Measurements from ENCODE around the gene TIPIN.
"Not testable (repeated sequence)": the region's sequence is repeated elsewhere in the genome, so short reads cannot be mapped to it uniquely, and the experiment has no call there.

TIPIN gene, protein sequence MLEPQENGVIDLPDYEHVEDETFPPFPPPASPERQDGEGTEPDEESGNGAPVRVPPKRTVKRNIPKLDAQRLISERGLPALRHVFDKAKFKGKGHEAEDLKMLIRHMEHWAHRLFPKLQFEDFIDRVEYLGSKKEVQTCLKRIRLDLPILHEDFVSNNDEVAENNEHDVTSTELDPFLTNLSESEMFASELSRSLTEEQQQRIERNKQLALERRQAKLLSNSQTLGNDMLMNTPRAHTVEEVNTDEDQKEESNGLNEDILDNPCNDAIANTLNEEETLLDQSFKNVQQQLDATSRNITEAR

DNA sequence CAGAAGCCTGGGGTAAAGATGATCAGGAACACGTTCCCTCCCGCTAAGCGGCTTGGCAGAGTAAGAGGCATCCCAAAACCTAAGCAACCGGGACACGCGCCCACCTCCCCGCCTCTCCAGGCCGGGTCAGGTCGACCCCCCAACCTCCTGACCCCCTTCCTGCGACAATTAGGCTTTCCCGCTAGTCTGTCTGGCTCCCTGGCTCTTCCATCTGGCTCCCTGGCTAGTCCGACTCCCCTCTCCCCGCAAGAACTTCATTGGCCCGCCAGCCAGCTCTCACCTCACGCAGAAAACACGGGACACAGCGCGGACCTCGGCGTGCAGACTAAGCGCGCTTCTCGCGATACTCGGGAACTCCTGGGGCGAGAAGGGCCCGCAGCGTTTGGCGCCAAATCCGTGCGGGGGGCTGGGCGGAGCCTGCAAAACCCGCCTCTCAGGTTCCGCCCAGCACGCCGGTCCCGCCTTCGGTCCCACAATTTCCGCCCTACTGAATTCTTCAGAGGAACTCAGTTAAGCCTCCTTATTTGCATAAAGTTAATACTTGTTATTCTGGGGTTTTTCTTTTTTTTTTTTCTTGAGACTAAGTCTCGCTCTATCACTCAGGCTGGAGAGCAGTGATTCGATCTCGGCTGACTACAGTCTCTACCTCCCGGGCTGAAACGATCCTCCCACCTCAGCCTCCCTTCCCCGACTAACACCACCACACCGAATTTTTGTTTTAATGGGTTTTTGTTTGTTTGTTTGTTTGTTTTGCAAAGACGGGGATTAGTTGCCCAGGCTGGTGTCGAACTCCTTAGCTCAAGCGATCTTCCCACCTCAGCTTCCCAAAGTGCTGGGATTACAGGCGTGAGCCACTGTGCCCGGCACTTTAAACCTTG lies at the start of gene TIPIN:
TIPIN (minus strand) TSS at position 327 of the 878 bp plus-strand sequence. CDS start 3,738 bp downstream, outside the sequence.
- peak; percentile 97 for DNase-seq

DNA sequence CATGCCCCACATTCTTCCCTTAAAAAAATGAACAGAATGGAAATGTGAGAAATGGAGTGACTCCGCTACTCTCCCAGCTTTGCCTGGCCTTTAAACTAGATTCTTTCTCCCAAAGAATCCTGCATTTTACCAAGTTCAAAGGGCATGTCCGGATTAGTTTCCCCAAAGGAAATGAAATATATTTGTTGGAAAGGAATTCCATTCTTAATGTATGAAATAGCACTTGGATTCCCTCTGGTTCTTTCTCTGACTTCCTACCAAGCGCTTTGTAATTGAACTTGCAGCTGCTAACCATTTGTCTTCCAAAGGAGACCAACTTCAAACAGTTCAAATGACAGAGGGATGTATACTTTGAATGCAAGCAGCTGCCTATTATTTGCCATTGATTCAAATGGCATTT lies 49.1 kb upstream of the TIPIN start:
- no peak for DNase-seq

DNA sequence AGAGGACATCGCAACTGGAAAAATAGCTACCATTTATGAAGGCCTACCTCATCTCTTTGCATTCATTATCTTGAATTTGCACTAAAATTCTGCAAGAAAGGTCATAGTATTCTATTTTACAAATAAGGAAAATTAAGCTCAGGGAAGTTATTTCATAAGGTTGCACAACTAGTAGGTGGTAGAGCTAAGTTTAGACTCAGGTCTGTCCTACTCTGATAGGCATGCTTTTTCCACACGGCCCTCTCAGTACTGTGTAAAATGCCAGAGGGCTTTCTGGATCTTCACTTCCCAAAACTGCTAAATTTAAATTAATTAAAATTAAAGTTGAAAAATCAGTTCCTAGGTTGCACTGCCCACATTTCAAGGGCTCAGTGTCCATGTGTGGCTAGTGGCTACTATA lies 48.5 kb upstream of the TIPIN start:
- DNase-seq: no peak

DNA sequence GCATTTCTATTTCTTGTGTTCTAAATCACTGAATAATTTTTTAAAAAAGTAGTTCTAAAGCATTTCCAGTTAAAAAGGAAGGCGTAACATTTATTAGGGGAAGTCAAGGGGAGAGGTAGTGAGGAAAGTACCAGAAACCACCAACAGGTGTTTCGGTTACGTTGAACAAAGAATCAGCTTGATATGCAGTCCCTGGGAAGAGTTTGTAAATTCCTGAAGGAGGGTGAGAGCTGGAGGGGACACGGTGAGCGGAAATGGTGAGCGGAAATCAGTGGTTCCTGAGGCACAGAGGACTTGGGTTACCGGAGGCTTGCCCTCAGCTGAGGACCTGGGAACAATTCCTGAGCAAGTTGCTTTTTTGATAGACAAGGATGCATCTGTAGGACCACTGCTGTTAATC lies 48.0 kb upstream of the TIPIN start:
- DNase-seq: no peak

DNA sequence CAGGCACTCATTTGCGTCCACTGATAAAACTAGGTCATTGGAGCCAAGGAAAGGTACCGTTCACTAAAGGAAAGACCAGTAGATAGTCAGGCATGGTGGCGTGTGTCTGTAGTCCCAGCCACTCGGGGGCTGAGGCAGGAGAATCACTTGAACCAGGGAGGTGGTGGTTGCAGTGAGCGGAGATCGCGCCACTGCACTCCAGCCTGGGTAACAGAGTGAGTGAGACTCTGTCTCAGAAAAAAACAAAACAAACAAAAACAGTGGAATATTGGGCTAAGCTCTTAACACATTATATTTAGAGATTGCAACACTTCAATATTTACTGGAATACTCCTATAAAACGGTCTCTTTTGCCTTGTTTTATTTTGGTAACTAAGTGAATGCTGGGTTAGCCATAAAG lies 47.6 kb upstream of the TIPIN start:
- DNase-seq: no peak

DNA sequence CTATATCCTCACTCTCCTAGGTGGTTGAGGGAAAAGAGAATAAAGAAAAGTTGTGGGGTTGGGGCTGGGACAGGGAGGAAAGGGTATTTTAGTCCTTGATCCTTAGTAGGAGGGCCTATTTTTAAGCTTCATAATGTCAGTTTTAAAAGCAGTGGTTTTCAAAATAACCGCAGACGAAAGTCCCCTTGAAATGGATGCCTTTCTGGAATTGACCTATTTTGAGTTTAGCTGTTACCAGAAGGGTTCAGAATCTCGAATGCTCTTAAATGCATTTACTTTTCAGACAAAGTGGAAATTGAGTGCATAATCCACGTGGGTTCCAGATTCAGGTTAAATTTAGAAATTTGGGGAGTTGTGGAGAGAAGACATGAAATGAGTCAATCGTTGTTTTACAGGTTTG lies 46.8 kb upstream of the TIPIN start:
- DNase-seq: no peak

DNA sequence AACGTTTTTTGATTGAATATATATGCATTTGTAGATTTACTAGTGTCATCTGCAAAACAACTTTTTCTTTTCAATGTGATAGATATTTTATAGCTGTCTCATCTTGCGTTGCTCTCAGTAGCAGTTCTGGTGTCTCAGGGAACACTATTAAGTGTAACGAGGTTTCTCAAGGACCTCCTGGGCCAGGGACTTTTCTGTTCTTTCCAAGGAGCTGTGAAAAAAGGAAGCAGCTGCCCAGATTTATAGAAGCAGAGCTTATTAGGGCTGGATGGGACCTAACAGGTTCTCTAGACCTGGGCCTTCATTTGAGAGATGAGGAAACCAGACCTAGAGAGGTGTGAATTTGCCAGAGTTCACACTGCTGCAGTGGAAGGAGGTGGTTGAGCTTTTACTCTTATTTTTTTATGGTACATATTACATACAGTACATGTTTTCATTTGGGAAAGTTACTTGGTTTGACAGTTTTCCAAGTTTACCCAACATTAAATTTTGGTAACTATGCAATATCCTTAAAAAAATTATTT lies 46.3 kb upstream of the TIPIN start:
- DNase-seq: no peak

DNA sequence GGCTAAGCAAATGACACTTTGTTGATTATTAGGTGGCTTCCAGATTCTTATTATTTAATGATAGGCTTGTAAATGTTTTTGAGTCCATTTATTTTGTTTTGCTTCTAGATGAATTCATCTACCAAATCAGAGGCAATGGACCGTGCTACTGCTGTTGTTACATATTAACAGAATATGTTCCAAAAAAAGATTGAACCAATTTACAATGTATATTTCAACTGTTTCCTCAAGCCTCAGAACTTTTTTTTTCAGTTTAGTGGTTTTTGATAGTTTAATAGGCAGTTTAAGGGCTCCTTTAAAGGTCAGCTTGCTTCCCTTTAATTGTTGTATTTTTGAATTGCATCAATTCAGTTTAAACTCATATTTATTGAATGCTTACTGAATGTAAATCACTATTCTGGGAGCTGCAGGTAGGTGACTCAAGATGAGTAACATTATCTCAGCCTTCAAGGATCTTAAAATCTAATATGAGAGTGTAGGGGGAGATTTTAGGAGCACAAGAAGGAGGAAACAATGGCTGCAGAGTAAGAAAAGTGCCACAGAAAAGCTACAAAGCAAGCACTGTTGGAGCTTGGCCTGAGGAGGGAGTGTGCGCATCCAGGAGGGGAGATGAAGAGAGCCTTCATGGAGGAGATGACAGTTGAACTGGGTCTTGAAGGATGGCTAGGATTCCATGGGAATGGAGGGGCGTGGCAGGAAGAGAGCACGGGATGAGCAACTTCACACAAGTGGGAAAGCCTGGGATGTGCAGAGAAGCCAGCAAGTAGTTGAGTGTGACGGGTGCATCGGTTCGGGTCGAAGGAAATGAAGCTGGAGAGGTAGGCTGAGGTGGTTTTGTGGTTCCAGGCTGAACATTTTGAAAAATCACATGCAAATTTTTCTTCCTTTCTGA lies 44.9 kb upstream of the TIPIN start:
- DNase-seq: no peak

DNA sequence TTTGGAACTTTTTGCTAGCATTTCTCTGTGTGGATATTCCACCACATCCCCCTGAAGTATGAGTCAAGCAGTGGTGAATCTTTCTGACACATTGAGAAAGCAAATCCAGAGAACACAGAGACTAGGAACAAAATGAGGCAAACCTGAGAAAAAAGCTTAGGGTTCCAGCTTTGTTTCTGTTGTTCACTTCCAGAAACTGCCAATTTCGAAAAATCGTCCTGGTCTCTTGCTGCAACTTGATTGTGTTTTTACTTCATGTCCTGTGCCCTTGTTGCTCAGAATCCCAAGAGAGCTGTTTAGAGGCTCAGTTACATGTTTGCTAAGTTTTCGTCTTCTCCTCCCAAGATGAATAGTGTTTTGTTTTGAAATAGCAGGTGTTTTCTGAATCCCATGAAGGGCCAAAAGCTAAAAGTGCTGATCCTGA lies 43.9 kb upstream of the TIPIN start:
- no peak for DNase-seq

DNA sequence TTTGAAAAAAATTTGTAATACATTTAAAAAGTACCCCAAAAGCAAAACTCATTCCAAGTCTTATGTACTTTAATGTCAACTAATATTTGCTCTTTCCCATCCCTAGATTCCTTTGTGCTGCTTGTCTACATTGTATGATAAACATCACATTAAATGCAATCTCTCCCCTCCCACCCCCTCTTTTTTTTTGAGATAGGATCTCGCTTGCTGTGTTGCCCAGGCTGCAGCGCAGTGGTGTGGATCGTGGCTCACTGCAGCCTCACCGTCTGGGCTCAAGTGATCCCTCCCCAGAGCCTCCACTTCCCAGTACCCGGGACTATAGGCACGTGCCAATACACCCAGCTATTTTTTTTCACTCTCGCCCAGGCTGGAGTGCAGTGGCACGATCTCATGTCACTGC lies 42.8 kb upstream of the TIPIN start:
- no peak for DNase-seq

DNA sequence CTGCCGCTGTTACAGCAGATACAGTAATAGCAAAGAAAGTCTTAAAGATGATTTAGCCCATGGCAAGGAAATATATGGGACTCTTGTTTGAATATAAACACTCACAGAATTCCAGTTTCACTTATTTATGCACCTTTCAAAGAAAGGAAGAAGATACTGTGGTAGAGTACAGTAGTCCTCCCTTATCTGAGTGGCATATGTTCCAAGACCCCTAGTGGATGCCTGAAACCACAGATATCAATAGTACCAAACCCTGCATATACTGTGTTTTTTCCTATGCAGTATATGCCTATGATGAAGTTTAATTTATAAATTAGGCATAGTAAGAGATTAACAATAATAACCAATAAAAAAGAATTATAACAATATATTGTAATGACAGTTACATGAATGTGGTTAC lies 38.4 kb upstream of the TIPIN start:
- DNase-seq: no peak

DNA sequence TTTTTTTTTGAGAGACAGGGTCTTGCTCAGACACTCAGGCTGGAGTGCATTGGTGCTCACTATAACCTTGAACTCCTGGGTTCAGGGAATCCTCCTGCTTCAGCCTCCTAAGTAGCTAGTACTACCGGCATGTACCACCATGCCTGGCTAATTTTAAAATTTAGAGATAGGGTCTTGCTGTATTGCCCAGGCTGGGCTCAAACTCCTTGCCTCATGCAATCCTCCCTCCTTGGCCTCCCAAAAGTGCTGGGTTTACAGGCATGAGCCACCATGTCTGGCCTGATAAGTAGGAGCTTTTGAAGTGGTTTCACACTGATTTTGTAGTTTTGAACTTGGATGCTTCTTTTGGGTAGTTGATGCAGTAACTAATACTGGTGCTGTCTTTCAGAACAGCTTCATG lies 38.0 kb upstream of the TIPIN start:
- no peak for DNase-seq

DNA sequence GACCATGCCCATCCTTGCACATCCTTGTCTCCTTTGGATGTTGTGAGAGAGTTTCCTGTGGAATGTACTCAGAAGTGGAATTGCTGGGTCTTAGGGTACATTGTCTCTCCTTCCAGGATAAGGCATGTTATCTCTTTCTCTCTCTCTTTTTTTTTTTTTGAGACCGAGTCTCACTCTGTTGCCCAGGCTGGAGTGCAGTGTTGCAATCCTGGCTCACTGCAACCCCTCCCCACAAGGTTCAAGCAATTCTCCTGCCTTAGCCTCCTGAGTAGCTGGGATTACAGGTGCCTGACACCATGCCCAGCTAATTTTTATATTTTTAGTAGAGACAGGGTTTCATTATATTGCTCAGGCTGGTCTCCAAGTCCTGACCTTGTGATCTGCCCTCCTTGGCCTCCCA lies 36.6 kb upstream of the TIPIN start:
- DNase-seq: not testable (repeated sequence)

DNA sequence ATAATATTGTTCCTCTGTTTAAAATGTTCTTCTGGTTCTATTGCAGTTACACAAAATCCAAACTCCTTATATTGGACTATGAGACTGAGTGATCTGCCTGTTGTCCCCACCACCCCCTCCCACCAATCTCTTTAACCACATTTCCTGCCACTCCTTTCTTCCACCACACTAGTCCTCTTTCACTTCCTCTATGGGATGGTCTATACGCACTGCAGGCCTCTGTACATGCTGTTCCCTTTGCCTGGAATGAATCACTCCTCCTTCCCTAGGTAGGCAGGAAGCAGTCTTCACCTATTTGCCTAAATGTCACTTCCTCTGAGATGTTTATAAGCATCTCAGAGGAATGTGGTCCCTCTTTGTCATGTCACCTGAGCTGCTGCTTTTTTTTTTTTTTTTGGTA lies 34.2 kb upstream of the TIPIN start:
- DNase-seq: no peak

DNA sequence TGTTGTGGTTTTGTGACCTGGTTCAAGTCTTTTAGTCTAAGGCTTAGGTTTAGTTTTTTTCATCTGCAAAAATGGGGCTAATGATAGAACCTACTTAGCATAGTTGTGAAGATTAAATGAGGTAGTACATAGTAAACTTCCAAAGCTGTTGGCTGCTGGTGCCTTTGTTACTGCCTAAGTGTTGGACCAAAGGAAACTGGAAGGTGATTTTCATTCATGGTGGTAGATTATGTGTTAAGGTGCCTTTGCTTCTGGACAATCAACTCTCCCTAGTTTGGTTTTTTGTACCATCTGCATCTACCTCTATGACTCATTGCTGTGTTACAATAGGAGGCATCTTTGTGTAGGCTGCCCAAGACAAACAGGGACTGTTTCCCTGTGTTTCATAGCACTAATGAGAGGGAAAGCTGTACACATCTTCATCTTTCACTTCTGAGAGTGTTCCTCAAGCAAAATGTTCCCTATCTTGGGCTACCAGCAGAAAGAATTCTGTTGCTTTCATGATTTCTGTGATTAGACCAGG lies 33.4 kb upstream of the TIPIN start:
- DNase-seq: no peak

DNA sequence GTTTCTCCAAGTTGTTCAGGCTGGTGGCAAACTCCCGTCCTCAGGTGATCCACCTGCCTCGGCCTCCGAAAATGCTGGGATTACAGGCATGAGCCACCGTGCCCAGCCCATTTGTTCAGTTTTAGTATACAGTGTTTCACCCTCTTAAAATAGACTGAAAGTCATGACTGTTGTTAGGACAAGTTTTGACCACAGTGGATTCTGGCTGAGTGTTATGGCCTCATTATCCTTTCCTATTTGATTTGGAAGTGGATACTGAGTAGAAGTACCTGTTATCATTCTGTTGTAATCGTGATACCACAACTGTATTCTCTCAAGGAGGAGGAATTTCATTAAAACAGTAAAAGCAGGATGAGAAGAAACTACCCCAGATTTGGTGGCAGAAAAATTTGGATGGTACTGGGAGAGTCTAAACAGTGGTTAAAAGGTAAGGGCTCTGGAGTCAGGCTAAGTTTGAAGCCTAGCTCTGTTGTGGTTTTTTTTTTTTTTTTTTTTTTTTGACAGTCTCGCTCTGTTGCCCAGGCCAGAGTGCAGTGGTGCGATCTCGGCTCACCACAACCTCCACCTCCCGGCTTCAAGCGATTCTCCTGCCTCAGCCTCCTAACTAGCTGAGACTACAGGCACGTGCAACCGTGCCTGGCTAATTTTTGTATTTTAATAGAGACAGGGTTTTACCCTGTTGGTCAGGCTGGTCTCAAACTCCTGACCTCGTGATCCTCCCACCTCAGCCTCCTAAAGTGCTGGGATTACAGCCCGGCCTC lies 32.8 kb upstream of the TIPIN start:
- no peak for DNase-seq

DNA sequence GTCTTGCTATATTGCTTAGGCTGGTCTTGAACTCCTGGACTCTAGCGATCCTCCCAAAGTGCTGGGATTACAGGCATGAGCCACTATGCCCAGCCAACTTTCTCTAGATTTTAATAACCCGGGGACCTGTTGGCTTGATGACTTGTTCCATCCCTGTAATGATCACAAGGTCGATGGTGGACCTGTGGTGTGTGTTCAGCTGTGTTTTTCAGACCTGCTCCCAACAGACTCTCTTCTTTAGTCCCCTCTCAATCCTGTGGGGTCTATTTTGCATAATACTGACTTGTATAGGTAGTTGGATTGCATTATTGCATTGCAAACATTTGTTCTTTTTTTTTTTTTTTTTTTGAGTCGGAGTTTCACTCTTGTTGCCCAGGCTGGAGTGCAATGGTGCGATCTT lies 32.1 kb upstream of the TIPIN start:
- DNase-seq: no peak

DNA sequence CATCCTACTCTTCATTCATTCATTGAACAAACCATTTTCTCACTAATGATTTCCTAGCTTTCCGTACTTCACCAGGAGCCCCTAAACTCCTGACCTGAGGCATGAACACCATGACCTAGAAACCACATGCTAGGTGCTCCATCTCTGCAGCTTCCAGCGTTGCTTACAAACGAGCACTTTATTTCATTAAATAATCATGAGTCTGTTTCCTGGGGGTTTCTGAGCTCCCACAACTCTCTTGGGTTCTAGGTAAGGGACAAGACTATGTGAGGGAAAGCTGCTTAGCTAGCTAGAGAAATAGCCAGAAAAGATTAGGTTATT lies 31.5 kb upstream of the TIPIN start:
- DNase-seq: no peak

DNA sequence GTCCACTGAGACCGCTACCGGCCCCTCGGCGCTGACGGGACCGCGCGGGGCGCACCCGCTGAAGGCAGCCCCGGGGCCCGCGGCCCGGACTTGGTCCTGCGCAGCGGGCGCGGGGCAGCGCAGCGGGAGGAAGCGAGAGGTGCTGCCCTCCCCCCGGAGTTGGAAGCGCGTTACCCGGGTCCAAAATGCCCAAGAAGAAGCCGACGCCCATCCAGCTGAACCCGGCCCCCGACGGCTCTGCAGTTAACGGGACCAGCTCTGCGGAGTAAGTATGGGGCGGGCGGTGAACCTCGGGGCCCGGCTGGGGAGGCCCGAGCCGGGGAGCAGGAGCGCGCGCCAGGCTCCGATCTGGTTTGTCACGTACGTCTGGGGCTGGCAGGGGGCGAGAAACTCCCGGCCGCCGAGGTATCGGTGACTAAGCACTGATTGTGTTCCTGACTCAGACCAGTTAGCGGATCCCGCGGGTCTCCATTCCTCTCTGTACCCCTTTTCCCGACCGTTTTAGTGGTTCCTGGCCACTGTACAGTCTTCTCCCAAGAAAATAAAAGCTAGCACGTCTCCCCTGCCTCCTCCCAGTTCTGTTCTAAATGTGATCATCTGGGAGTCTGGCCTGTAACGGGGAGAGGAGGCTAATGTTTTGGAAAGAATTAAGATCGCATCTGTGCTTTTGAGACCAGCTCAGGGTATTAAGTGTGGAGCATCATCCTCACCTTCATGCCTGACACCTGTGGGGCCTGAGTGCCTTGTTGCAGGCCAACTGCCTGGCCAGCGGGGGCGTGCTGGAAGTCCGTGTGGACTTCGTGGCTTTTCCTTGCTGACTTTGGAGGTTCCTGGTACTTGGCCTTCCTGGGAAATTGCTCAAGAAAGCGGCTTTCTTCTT lies 30.9 kb upstream of the TIPIN start:
- DNase-seq: peak; percentile 73

DNA sequence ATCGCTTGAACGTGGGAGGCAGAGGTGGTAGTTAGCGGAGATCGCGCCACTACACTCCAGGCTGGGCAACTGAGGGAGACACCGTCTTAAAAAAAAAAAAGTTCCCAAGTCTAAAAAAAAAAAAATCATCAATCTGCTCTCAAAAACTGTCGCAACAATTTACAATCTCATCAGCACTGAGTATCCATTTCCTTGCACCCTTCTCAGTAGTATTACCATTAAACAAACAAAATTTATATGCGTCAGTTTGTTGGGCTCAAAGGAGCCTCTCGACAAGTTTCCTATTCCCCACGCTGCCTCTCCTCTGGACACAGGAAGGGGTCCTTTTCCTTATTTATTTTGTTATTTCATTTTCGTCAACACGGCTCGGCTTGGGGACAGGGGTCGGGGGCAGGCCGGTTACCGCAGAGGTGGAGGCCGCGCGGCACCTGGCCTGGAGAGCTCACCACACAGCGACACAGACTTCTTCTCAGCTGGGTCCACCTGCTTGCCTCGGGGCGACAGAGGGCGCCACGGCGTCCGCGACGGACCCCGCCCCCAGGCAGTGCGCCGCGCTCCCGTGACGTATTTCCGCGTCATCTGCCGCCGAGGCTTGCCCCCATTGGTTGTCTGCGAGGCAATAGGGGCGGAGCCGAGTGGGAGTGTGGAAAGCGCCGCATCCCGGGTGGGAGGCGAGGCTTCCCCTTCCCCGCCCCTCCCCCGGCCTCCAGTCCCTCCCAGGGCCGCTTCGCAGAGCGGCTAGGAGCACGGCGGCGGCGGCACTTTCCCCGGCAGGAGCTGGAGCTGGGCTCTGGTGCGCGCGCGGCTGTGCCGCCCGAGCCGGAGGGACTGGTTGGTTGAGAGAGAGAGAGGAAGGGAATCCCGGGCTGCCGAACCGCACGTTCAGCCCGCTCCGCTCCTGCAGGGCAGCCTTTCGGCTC lies 30.0 kb upstream of the TIPIN start, which contains the start of gene MAP2K1:
MAP2K1 (plus strand) TSS at position 709 of the 920 bp plus-strand sequence. CDS start 436 bp downstream, outside the sequence.
- peak; percentile 97 for DNase-seq
